Measurements from ENCODE around the gene ADGRV1.

Gene ADGRV1

DNA sequence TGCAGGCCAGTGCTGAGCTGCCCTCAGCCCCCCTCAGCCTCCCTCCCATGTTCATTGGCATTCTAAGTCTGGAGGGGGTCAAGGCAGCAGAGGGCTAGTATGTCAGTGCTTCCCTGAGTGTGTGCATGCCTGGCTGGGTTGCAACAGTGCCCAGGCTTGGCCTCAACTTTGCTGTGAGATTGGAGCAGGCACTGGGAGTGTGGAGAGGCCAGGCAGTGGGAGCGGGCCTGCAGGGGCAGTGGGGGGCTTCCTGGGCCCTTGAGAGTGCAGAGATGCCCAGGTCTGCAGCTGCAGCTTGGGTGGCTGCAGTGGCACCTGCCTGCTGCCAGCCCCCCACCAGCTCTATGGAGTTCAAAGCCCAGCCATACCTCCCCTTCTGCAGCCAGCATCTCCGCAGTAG, 585.2 kb downstream of the ADGRV1 start:
- no peaks in the 10 kb centered on the region for H3K27me3 ChIP-seq (ENCODE audit: insufficient read depth, low read length)
- H3K4me3 ChIP-seq (ENCODE audit: low read length): no peak overlapping the region
- no peak overlapping the region for H3K9ac ChIP-seq (ENCODE audit: low read depth, low read length)
- no peak overlapping the region for H3K27ac ChIP-seq (ENCODE audit: low read depth, low read length)
- peaks cover 9% of the 10 kb centered on the region for H3K4me1 ChIP-seq (ENCODE audit: insufficient read depth, low read length)
- WGBS: 94% methylated on average over 2 of the region's 2 CpGs
- H3K36me3 ChIP-seq (ENCODE audit: insufficient read depth, low read length): no peaks in the 10 kb centered on the region
- H3K9me3 ChIP-seq (ENCODE audit: insufficient read depth, low read depth, low read length): peaks cover 3% of the 10 kb centered on the region; the same call in 1 of the 2 replicates

DNA sequence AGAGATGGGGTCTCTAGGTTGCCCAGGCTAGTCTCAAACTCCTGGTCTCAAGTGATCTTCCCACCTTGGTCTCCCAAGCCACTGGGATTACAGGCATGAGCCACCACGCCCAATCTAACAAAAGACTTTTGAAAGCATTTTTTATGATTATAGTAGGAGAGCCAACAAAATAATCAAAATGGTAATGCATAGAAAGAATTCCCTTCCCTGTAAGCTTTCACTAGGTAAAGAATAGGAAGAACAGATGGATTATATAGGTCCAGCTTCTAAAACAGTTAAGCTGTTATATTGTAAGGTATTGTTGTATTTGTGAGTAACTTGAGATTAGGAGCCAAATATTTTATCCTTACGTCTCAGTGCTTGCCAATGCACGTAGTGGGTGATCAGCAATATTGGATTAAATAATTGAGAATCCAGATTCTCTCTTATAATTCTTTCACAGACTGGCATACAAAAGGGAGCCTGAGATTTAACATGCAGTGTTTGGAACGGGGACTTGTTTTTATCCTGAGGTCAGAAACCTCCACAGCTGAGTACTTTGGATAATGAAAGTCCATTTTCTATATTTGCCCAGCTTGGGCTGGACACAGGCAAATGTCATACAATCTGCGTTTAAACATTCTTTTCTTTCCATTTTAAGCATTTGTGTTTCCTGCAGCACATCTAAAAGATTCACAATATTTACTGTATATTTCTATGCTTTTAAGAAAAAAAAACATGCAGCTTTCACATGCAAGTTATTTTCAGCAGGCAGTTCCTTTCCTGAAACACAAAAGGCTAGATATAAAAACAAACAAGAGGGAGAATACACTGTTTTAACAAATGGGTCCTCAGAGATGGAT, 586.1 kb downstream of the ADGRV1 start:
- Histone ChIP-seq H3K27me3 (ENCODE audit: insufficient read depth, low read length) (no peaks in the 10 kb centered on the region), H3K4me1 (ENCODE audit: insufficient read depth, low read length) (peaks cover 9% of the 10 kb centered on the region), H3K36me3 (ENCODE audit: insufficient read depth, low read length) (no peaks in the 10 kb centered on the region), H3K9me3 (ENCODE audit: insufficient read depth, low read depth, low read length) (peaks cover 3% of the 10 kb centered on the region; the same call in 1 of the 2 replicates), H3K4me3 (ENCODE audit: low read length) (no peak overlapping the region), H3K9ac (ENCODE audit: low read depth, low read length) (peak overlapping the region; percentile 36; the same call in 1 of the 2 replicates), H3K27ac (ENCODE audit: low read depth, low read length) (no peak overlapping the region)
- 93% methylated on average over 4 of the region's 5 CpGs for WGBS

- no peak overlapping the region for H3K4me3 ChIP-seq (ENCODE audit: low read length)
- peaks cover 3% of the 10 kb centered on the region; the same call in 1 of the 2 replicates for H3K9me3 ChIP-seq (ENCODE audit: insufficient read depth, low read depth, low read length)
- peak overlapping the region; percentile 36; the same call in 1 of the 2 replicates for H3K9ac ChIP-seq (ENCODE audit: low read depth, low read length)
- peaks cover 9% of the 10 kb centered on the region for H3K4me1 ChIP-seq (ENCODE audit: insufficient read depth, low read length)
- no peaks in the 10 kb centered on the region for H3K27me3 ChIP-seq (ENCODE audit: insufficient read depth, low read length)
- H3K36me3 ChIP-seq (ENCODE audit: insufficient read depth, low read length): no peaks in the 10 kb centered on the region
- WGBS: 88% methylated on average over 2 of the region's 2 CpGs
- H3K27ac ChIP-seq (ENCODE audit: low read depth, low read length): no peak overlapping the region
Measured at GRCh38 chr5:91145333-91145620, 586.7 kb downstream of the ADGRV1 start.

DNA sequence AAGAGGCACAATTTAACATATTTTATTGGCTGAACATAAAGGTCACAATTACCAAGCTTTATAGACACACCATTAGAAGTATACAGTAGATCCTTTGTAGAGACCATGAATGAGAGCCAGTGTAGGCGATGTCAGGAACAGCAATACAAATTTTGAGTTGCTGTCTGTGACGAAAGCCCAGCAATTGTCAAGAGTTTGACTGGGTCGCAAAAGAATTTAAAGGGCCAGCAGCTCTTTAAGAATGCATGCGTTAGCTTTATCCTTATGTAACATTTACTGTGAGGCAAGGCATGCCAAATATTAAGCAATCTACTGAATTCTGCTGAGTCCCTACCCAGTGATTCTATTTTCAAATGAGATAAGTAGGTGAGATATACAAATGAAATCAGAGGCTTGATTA, 587.6 kb downstream of the ADGRV1 start:
- peaks cover 3% of the 10 kb centered on the region; the same call in 1 of the 2 replicates for H3K9me3 ChIP-seq (ENCODE audit: insufficient read depth, low read depth, low read length)
- peaks cover 9% of the 10 kb centered on the region for H3K4me1 ChIP-seq (ENCODE audit: insufficient read depth, low read length)
- no peaks in the 10 kb centered on the region for H3K36me3 ChIP-seq (ENCODE audit: insufficient read depth, low read length)
- H3K4me3 ChIP-seq (ENCODE audit: low read length): no peak overlapping the region
- H3K27me3 ChIP-seq (ENCODE audit: insufficient read depth, low read length): no peaks in the 10 kb centered on the region
- no peak overlapping the region for H3K9ac ChIP-seq (ENCODE audit: low read depth, low read length)
- no peak overlapping the region for H3K27ac ChIP-seq (ENCODE audit: low read depth, low read length)
- WGBS: 82% methylated on average over 4 of the region's 4 CpGs

DNA sequence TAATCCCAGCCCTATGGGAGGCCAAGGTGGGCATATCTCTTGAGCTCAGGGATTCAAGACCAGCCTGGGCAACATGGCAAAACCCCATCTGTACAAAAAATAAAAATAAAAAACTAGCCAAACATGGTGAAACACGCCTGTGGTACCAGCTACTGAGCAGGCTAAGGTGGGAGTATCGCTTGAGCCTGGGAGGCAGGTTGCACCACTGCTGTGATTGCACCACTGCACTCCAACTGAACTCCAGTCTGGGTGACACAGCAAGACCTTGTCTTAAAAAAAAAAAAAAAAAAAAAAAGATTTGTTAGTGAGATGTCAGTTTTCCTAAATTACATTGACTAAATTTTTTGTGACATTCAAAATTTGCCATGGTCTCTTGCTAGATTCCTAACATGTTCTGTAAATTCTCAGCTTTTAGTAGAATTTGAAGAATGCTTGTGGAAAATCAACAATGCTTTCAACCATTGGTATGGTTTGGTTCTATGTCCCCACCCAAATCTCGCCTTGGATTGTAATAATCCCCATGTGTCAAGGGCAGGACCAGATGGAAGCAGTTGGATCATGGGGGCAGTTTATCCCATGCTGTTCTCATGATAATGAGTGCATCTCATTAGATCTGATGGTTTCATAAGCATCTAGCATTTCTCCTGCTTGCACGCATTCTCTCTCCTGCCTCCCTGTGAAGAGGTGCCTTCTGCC, 588.5 kb downstream of the ADGRV1 start:
- Histone ChIP-seq H3K27ac (ENCODE audit: low read depth, low read length) (no peak overlapping the region), H3K9ac (ENCODE audit: low read depth, low read length) (no peak overlapping the region), H3K27me3 (ENCODE audit: insufficient read depth, low read length) (no peaks in the 10 kb centered on the region), H3K36me3 (ENCODE audit: insufficient read depth, low read length) (no peaks in the 10 kb centered on the region), H3K4me3 (ENCODE audit: low read length) (no peak overlapping the region), H3K4me1 (ENCODE audit: insufficient read depth, low read length) (peaks cover 6% of the 10 kb centered on the region), H3K9me3 (ENCODE audit: insufficient read depth, low read depth, low read length) (peaks cover 3% of the 10 kb centered on the region; the same call in 1 of the 2 replicates)
- WGBS: over 99% methylated on average over 4 of the region's 4 CpGs

DNA sequence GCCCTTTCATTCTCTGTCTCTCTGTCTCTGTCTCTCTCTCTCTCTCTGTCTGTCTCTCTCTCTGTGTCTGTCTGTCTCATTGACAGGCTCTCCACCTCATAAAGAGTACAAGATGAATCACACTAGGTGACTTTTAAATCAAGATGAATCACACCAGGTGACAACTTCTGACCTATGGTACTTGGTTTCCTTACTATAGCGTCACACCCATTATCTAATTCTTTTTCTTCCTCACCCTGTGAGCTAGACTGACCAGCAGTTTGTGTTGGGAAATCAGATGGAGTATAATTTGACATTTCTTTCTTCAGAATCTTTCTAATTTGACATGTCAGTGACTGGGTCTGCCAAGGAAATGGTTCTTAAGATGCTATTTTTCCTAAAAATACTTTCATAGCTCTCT, 591.6 kb downstream of the ADGRV1 start:
- Histone ChIP-seq H3K27me3 (ENCODE audit: insufficient read depth, low read length) (no peaks in the 10 kb centered on the region), H3K9ac (ENCODE audit: low read depth, low read length) (no peak overlapping the region), H3K9me3 (ENCODE audit: insufficient read depth, low read depth, low read length) (peaks cover 3% of the 10 kb centered on the region; the same call in 1 of the 2 replicates), H3K4me3 (ENCODE audit: low read length) (no peak overlapping the region), H3K36me3 (ENCODE audit: insufficient read depth, low read length) (peaks cover 13% of the 10 kb centered on the region), H3K4me1 (ENCODE audit: insufficient read depth, low read length) (peaks cover 6% of the 10 kb centered on the region), H3K27ac (ENCODE audit: low read depth, low read length) (no peak overlapping the region)
- WGBS: 100% methylated on average over 1 of the region's 1 CpG

DNA sequence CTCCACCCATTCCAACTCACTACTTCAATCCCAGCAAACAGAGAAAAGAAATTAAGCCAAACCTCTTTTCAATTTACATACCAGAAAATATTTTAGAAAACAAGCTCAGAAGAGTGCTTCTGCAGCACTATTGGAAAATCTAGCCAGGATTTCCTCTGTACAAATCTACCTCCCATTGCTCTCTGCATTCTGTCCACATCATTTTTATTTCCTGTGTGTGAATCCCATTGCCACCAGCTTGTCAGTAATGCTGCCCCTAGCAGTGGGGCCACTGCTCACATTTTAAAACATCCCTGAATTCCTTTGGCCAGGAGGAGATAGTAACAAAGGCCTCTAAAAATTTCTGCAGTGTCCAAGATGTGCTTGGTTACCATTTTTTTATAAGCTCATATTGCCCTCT, 592.0 kb downstream of the ADGRV1 start:
- Histone ChIP-seq H3K4me1 (ENCODE audit: insufficient read depth, low read length) (peaks cover 6% of the 10 kb centered on the region; the same call in 1 of the 2 replicates), H3K27ac (ENCODE audit: low read depth, low read length) (no peak overlapping the region), H3K27me3 (ENCODE audit: insufficient read depth, low read length) (no peaks in the 10 kb centered on the region), H3K36me3 (ENCODE audit: insufficient read depth, low read length) (peaks cover 13% of the 10 kb centered on the region), H3K4me3 (ENCODE audit: low read length) (no peak overlapping the region), H3K9ac (ENCODE audit: low read depth, low read length) (no peak overlapping the region), H3K9me3 (ENCODE audit: insufficient read depth, low read depth, low read length) (peaks cover 3% of the 10 kb centered on the region; the same call in 1 of the 2 replicates)

GRCh38 chr5:91151947-91152346, 593.4 kb downstream of the ADGRV1 start:
- no peaks in the 10 kb centered on the region for H3K27me3 ChIP-seq (ENCODE audit: insufficient read depth, low read length)
- peaks cover 19% of the 10 kb centered on the region for H3K36me3 ChIP-seq (ENCODE audit: insufficient read depth, low read length)
- H3K27ac ChIP-seq (ENCODE audit: low read depth, low read length): no peak overlapping the region
- no peak overlapping the region for H3K4me3 ChIP-seq (ENCODE audit: low read length)
- H3K9me3 ChIP-seq (ENCODE audit: insufficient read depth, low read depth, low read length): peaks cover 3% of the 10 kb centered on the region; the same call in 1 of the 2 replicates
- H3K9ac ChIP-seq (ENCODE audit: low read depth, low read length): no peak overlapping the region
- WGBS: 89% methylated on average over 2 of the region's 2 CpGs
- H3K4me1 ChIP-seq (ENCODE audit: insufficient read depth, low read length): peaks cover 3% of the 10 kb centered on the region; the same call in 1 of the 2 replicates

GRCh38 chr5:91154338-91154737, 595.7 kb downstream of the ADGRV1 start:
- Histone ChIP-seq H3K27ac (ENCODE audit: low read depth, low read length) (no peak overlapping the region), H3K36me3 (ENCODE audit: insufficient read depth, low read length) (peaks cover 19% of the 10 kb centered on the region), H3K9me3 (ENCODE audit: insufficient read depth, low read depth, low read length) (no peaks in the 10 kb centered on the region), H3K9ac (ENCODE audit: low read depth, low read length) (no peak overlapping the region), H3K4me1 (ENCODE audit: insufficient read depth, low read length) (peaks cover 3% of the 10 kb centered on the region; the same call in 1 of the 2 replicates), H3K27me3 (ENCODE audit: insufficient read depth, low read length) (no peaks in the 10 kb centered on the region), H3K4me3 (ENCODE audit: low read length) (no peak overlapping the region)
- WGBS: 97% methylated on average over 9 of the region's 9 CpGs

GRCh38 chr5:91155274-91155673, 596.7 kb downstream of the ADGRV1 start:
- Histone ChIP-seq H3K27me3 (ENCODE audit: insufficient read depth, low read length) (no peaks in the 10 kb centered on the region), H3K9me3 (ENCODE audit: insufficient read depth, low read depth, low read length) (no peaks in the 10 kb centered on the region), H3K4me3 (ENCODE audit: low read length) (no peak overlapping the region), H3K36me3 (ENCODE audit: insufficient read depth, low read length) (peaks cover 19% of the 10 kb centered on the region), H3K9ac (ENCODE audit: low read depth, low read length) (no peak overlapping the region), H3K27ac (ENCODE audit: low read depth, low read length) (no peak overlapping the region), H3K4me1 (ENCODE audit: insufficient read depth, low read length) (peaks cover 3% of the 10 kb centered on the region; the same call in 1 of the 2 replicates)
- WGBS: 72% methylated on average over 3 of the region's 3 CpGs

GRCh38 chr5:91156242-91156641, 597.6 kb downstream of the ADGRV1 start:
- Histone ChIP-seq H3K27me3 (ENCODE audit: insufficient read depth, low read length) (no peaks in the 10 kb centered on the region), H3K27ac (ENCODE audit: low read depth, low read length) (no peak overlapping the region), H3K9me3 (ENCODE audit: insufficient read depth, low read depth, low read length) (no peaks in the 10 kb centered on the region), H3K36me3 (ENCODE audit: insufficient read depth, low read length) (peaks cover 19% of the 10 kb centered on the region), H3K4me3 (ENCODE audit: low read length) (no peak overlapping the region), H3K9ac (ENCODE audit: low read depth, low read length) (no peak overlapping the region), H3K4me1 (ENCODE audit: insufficient read depth, low read length) (peaks cover 3% of the 10 kb centered on the region; the same call in 1 of the 2 replicates)
- WGBS: no CpG with 5 or more reads among the region's 1 CpG
